ENCODE measurements around the gene TSR3.

DNA sequence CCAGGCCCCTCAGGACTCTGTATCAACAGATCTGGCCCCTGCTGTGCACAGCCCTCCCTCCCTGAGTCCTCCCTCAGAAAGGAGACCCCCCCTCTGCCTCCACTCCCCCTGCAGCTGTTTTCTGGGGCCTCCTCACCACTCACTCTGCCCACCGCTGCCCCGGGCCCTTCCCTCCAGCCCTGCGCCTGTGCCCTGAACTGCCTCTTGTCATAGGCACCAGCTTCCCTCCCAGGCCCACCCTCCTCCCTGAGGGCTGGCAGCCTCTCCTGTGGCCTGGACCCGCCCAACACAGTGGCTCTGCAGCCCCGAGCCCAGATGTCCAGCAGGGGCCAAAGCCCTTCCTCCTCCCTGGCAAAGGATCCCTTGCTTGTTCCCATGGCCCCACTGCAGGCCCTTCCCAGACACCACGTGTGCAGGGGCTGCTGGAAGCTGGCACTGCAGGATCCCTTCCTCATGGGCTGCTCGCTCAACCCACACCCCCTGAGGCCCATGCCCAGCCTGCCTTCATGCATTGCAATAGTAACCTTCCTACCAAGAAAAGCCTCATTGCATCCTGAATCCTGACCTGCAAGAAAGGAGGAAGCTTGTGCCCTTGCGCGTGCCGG, 25.8 kb upstream of the TSR3 start:
- TF ChIP-seq, protein P1, sequence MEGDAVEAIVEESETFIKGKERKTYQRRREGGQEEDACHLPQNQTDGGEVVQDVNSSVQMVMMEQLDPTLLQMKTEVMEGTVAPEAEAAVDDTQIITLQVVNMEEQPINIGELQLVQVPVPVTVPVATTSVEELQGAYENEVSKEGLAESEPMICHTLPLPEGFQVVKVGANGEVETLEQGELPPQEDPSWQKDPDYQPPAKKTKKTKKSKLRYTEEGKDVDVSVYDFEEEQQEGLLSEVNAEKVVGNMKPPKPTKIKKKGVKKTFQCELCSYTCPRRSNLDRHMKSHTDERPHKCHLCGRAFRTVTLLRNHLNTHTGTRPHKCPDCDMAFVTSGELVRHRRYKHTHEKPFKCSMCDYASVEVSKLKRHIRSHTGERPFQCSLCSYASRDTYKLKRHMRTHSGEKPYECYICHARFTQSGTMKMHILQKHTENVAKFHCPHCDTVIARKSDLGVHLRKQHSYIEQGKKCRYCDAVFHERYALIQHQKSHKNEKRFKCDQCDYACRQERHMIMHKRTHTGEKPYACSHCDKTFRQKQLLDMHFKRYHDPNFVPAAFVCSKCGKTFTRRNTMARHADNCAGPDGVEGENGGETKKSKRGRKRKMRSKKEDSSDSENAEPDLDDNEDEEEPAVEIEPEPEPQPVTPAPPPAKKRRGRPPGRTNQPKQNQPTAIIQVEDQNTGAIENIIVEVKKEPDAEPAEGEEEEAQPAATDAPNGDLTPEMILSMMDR (IDR thresholded peaks at IDR 0.05): no peak
- TF ChIP-seq POLR2A (IDR thresholded peaks at IDR 0.05): no peak
